Neural progenitor cell (in vitro differentiated cells): Measurements from ENCODE around the gene GALK2. TPM values are rescaled to one million over a fixed set of nuclear protein-coding genes. Genes with fewer than 3 reads are reported as not detected.

Source experiments
- DNase-seq: peaks from one replicate; pipeline ENCODE4 v3.0.0-alpha.2; 2016; ENCODE audit warnings: low spot score
- H2AFZ ChIP-seq: fragments of 200-600 bp; sonication (generic); replicated peaks from 2 replicates; pipeline ENCODE4 v1.6.1; 2016; ENCODE audit warnings: antibody characterized with exemption
- H3F3A ChIP-seq: fragments of 200-600 bp; sonication (generic); 2 replicates; pipeline ENCODE4 v1.6.1; 2016; ENCODE audit warnings: antibody characterized with exemption, low read depth
- H3K27ac ChIP-seq: fragments of 200-600 bp; sonication (generic); 2 replicates; pipeline ENCODE4 v1.5.1; 2016; ENCODE audit warnings: mild to moderate bottlenecking
- H3K27me3 ChIP-seq: fragments of 200-600 bp; sonication (generic); 2 replicates; pipeline ENCODE4 v1.6.1; 2016; ENCODE audit warnings: mild to moderate bottlenecking, moderate library complexity
- H3K36me3 ChIP-seq: fragments of 200-600 bp; sonication (generic); 2 replicates; pipeline ENCODE4 v1.5.1; 2016
- H3K4me1 ChIP-seq: fragments of 200-600 bp; sonication (generic); 2 replicates; pipeline ENCODE4 v1.6.1; 2016; ENCODE audit warnings: mixed run types
- H3K4me2 ChIP-seq: fragments of 200-600 bp; sonication (generic); 2 replicates; pipeline ENCODE4 v1.6.1; 2016
- H3K4me3 ChIP-seq: fragments of 200-600 bp; sonication (generic); 2 replicates; pipeline ENCODE4 v1.5.1; 2016
- H3K79me2 ChIP-seq: fragments of 200-600 bp; sonication (generic); 2 replicates; pipeline ENCODE4 v1.6.1; 2016; ENCODE audit warnings: low read depth
- H3K9ac ChIP-seq: fragments of 200-600 bp; sonication (generic); 2 replicates; pipeline ENCODE4 v1.6.1; 2016
- H3K9me3 ChIP-seq: fragments of 200-600 bp; sonication (generic); 2 replicates; pipeline ENCODE4 v1.5.1; 2016; ENCODE audit warnings: low read depth
- H4K20me1 ChIP-seq: fragments of 200-600 bp; sonication (generic); 2 replicates; pipeline ENCODE4 v1.6.1; 2016; ENCODE audit warnings: low read depth
- H3K27ac Mint-ChIP-seq: 3 replicates; pipeline ENCODE4 v1.8.0; 2021; ENCODE audit warnings: mixed read lengths
- H3K27me3 Mint-ChIP-seq: 2 replicates; pipeline ENCODE4 v1.8.0; 2022; ENCODE audit warnings: low read depth, mild to moderate bottlenecking, inconsistent platforms, moderate library complexity, mixed read lengths; ENCODE audit not compliant: insufficient read depth
- H3K36me3 Mint-ChIP-seq: 3 replicates; pipeline ENCODE4 v1.8.0; 2021; ENCODE audit warnings: mixed read lengths
- H3K4me1 Mint-ChIP-seq: 3 replicates; pipeline ENCODE4 v1.8.0; 2021; ENCODE audit warnings: mixed read lengths
- H3K4me3 Mint-ChIP-seq: 3 replicates; pipeline ENCODE4 v1.8.0; 2021; ENCODE audit warnings: mild to moderate bottlenecking, moderate library complexity, mixed read lengths
- H3K9me3 Mint-ChIP-seq: 3 replicates; pipeline ENCODE4 v1.8.0; 2020; ENCODE audit warnings: mixed read lengths
- CTCF ChIP-seq: fragments of 200-600 bp; sonication (generic); IDR thresholded peaks from 2 replicates; pipeline ENCODE4 v1.5.1; 2017; ENCODE audit warnings: antibody characterized with exemption, mild to moderate bottlenecking
- EZH2 ChIP-seq: fragments of 200-600 bp; sonication (generic); IDR thresholded peaks from 2 replicates; pipeline ENCODE4 v1.6.1; 2017; ENCODE audit warnings: antibody characterized with exemption, mild to moderate bottlenecking, moderate library complexity
- EZH2phosphoT487 ChIP-seq: fragments of 200-600 bp; sonication (generic); IDR thresholded peaks from 2 replicates; pipeline ENCODE4 v1.6.1; 2017; ENCODE audit warnings: antibody characterized with exemption
- total RNA-seq: library from RNA; depleted of rRNA; stranded (reverse); fragments of >200 nt; gene quantifications from 2 replicates; pipeline ENCODE4 v1.2.3, GENCODE V29; 2015; ENCODE audit warnings: low replicate concordance

GALK2 gene
- total RNA-seq, 1 donor from 2014 or later = 19.0 TPM

- peaks cover 18% of the 10 kb centered on the region for H3K4me1 ChIP-seq
- Mint-ChIP-seq H3K4me1 (peaks cover 24% of the 10 kb centered on the region), H3K36me3 (no peaks in the 10 kb centered on the region), H3K4me3 (peak overlapping the region; percentile 100), H3K27me3 (peaks cover 2% of the 10 kb centered on the region), H3K27ac (peak overlapping the region; percentile 35), H3K9me3 (no peaks in the 10 kb centered on the region)
- no peaks in the 10 kb centered on the region for H3K36me3 ChIP-seq
- H3K27ac ChIP-seq = peak overlapping the region; percentile 57
- peaks cover 72% of the 10 kb centered on the region for H3K79me2 ChIP-seq
- H4K20me1 ChIP-seq = peaks cover 15% of the 10 kb centered on the region
- H3F3A ChIP-seq = peaks cover 9% of the 10 kb centered on the region
- H2AFZ ChIP-seq = peak overlapping the region; percentile 63
- TF ChIP-seq CTCF (no peak), EZH2phosphoT487 (no peak), EZH2 (no peak)
- peak overlapping the region; percentile 95 for H3K9ac ChIP-seq
- peak overlapping the region; percentile 77 for H3K4me2 ChIP-seq
- H3K27me3 ChIP-seq = no peaks in the 10 kb centered on the region
- DNase-seq = no peak
- H3K4me3 ChIP-seq = peak overlapping the region; percentile 96
- no peaks in the 10 kb centered on the region for H3K9me3 ChIP-seq
Observed at GRCh38 chr15:49154799-49155109, 15.3 kb upstream of the GALK2 start.

- DNase-seq = peak; percentile 98
- no peaks in the 10 kb centered on the region for H3K36me3 ChIP-seq
- peaks cover 24% of the 10 kb centered on the region for H3K4me1 Mint-ChIP-seq
- H3K4me3 ChIP-seq = peak within 1 kb of the TSS; percentile 96
- H3K27me3 ChIP-seq = no peaks in the 10 kb centered on the region
- no peaks in the 10 kb centered on the region for H3K36me3 Mint-ChIP-seq
- peak within 1 kb of the TSS; percentile 95 for H3K9ac ChIP-seq
- peak within 1 kb of the TSS; percentile 98 for H2AFZ ChIP-seq
- H3K27me3 Mint-ChIP-seq = peaks cover 2% of the 10 kb centered on the region
- no peaks in the 10 kb centered on the region for H3K9me3 ChIP-seq
- no peaks in the 10 kb centered on the region for H3K9me3 Mint-ChIP-seq
- H3K79me2 ChIP-seq = peaks cover 67% of the 10 kb centered on the region
- peak; percentile 3 for TF ChIP-seq CTCF
- no peak for TF ChIP-seq EZH2
- peaks cover 18% of the 10 kb centered on the region for H3K4me1 ChIP-seq
- peak within 1 kb of the TSS; percentile 57 for H3K27ac ChIP-seq
- H3F3A ChIP-seq = peaks cover 9% of the 10 kb centered on the region
- peak within 1 kb of the TSS; percentile 95 for H3K4me2 ChIP-seq
- peak within 1 kb of the TSS; percentile 100 for H3K4me3 Mint-ChIP-seq
- H4K20me1 ChIP-seq = peaks cover 13% of the 10 kb centered on the region
- H3K27ac Mint-ChIP-seq = peak within 1 kb of the TSS; percentile 99
Observed at GRCh38 chr15:49155110-49155833, 14.8 kb upstream of the GALK2 start, which contains the start of gene COPS2. Gene COPS2, minus strand, starts transcription at chr15:49155599. Its CDS starts 21 bp downstream, at chr15:49155578.

DNA sequence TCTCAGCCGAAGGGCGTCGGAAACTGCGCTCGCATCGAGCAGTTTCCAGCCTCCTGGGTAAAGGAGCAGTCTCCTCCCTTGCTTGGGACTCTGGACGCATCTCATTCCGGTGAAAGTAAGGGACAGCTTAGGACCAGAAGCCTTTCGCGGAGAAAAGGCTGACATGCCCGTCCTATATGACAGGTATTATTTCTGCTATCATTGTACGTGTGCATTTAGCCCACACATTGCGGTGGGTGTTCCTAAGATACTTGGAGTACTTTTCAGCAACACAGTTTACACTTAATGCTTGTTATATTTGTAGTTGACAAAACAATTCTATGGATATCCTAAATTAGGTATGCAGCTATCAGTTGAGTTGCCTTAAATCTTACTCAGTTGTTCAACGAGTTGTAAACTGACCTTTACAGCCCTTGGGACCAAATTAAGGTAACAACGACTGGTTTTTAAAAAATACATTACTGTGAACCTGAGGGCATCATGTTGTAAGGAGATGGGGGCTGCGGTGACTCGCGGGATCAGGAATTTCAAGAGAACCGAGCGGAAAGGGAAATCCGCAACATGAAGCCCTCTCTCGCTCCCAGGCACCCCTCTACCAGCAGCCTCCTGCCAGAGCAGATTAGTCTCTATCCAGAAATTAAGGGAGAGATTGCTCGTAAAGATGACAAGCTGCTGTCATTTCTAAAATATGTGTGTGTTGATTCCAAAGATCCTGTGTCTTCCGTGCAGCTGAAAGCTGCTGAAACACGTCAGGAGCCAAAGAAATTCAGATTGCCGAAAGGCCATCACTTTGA lies 14.0 kb upstream of the GALK2 start:
- Histone ChIP-seq H3K4me2 (peak overlapping the region; percentile 95), H3K9ac (peak overlapping the region; percentile 78), H3F3A (peaks cover 9% of the 10 kb centered on the region), H2AFZ (peak overlapping the region; percentile 98), H3K4me3 (peak overlapping the region; percentile 96), H3K27me3 (no peaks in the 10 kb centered on the region), H3K27ac (no peak overlapping the region), H3K4me1 (peaks cover 18% of the 10 kb centered on the region), H3K9me3 (no peaks in the 10 kb centered on the region), H3K36me3 (no peaks in the 10 kb centered on the region), H4K20me1 (peaks cover 13% of the 10 kb centered on the region), H3K79me2 (peaks cover 59% of the 10 kb centered on the region)
- Mint-ChIP-seq H3K27ac (peak overlapping the region; percentile 99), H3K4me1 (peaks cover 24% of the 10 kb centered on the region), H3K4me3 (peak overlapping the region; percentile 100), H3K9me3 (no peaks in the 10 kb centered on the region), H3K36me3 (no peaks in the 10 kb centered on the region), H3K27me3 (peaks cover 2% of the 10 kb centered on the region)
- DNase-seq = peak; percentile 42
- TF ChIP-seq EZH2phosphoT487 (no peak), CTCF (no peak), EZH2 (no peak)
